Stimulated activated CD4-positive, alpha-beta T cell treated with anti-CD3 and anti-CD28 coated beads, Interleukin-12 subunit alpha, Interleukin-12 subunit beta, amount 100 ng/mL, for 4 hours (primary cell): ENCODE results near the gene NRXN3.

Experiments used
- DNase-seq: peaks from one replicate; pipeline ENCODE4 v3.0.0-alpha.2; 2020

Gene NRXN3

DNA sequence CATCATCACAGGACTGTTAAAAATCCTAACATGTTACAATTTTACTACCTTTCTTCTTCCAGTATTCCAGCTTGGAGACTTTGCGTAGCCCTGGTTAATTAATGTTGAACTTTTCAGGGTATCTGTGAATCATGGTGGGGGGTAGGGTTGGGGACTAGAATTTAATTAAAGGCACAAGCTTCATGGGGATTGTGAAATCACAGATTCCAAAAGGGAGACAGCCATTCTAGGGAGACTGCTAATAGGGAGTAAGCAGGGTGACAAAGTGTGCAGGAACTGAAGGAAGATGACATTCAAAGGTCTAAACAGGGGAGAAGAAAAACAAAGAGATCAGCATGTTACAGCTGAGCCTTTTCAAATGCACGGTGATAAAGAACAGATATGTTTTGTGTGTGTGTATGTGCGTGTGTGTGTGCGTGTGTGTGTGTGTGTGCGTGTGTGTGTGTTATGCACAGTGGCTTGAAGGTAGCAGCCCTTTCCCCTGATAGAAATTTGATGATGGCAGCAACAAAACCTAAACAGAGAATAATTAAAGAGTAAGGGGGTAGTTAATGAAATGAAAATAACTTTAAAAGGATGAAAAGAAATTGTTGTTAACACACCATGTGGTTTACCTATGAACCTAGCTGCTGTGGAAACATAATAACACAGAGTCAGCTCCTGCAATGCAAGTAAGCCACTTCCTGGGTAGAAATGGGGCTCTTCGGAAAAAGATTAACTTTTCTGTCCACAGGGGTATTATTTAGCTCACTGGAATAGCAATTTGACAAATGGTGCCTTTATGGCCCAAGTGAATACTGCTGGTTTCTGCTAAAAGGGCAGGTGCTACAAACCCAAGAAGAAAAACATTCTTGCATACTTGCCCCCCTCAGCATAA lies 1459.5 kb downstream of the NRXN3 start:
- no peak for DNase-seq

DNA sequence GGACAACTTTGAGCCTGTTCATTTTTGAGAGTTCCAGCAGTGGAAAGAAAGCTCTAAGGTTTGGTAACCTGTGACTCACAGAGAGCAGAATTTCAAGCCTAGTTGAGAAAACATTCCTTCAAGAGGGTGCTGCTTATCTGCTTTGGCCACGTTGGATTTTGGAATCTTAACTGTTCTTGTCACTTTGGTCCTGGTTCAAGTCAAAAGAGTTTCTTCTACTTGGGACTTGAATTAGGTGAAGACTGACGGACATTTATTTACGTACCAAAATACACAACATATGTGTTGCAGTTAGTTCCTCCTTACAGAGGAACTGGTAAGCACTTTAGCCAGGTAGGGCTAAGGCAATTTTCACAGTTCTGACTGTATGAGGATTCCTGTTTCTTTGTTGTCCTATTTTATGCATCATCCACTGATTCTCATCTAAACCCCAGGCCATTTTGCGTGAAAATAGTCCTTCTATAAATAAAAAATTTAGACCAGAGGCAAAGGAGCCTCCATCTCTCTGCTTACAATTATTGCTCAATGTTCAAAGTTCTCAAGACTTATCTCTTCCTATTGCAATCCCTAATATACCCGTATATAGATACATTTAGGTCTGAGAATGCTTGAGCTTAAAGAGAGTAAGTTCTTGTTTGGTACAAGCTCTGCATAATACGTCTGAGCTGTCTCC lies 1460.3 kb downstream of the NRXN3 start:
- DNase-seq = no peak

DNA sequence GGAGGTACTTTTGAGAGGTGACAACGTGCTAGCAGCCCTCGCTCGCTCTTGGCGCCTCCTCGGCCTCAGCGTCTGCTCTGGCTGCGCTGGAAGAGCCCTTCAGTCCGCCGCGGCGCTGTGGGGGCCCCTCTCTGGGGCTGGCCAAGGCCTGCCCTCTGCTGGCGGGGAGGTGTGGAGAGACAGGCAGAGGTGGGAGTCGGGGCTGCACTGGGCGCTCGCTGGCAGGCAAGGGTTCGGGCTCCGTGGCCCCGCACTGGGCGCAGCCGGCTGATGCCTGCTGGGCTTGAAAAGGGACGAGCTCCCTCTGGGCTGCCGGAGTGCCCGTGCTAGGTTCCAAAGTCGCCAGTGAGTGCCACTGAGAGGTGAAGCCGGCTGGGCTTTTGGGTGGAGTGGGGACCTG lies 1461.1 kb downstream of the NRXN3 start:
- DNase-seq = no peak

DNA sequence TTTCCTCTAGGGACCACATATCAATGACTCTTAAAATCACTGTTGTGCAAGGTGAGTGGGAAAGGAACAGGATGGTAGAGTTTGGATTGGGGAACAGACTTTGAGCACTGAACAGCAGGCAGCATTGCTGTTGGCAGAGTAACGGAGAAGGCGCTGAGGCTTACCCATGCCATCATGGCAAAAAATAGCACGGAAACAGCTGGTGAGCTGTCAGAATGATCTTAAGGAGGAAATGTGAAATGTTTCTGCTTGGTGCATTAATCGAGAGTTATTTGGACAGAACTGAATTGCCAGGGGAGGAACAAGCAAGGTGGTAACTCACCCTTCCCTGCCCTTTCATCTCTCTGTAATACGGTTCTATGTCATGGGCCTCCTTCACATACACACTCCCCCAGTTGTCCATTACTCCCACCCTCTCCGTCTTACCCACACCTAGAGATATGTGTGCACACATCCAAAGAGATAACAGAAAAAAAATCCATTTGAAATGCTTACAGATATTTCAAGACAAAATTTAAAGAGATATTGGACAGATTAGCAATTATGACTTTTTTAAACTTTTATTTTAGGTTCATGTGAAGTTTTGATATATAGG lies 1468.6 kb downstream of the NRXN3 start:
- no peak for DNase-seq

GRCh38 chr14:79639613-79640012 lies 1469.4 kb downstream of the NRXN3 start:
- no peak for DNase-seq

GRCh38 chr14:79641371-79641770 lies 1471.2 kb downstream of the NRXN3 start:
- no peak for DNase-seq

DNA sequence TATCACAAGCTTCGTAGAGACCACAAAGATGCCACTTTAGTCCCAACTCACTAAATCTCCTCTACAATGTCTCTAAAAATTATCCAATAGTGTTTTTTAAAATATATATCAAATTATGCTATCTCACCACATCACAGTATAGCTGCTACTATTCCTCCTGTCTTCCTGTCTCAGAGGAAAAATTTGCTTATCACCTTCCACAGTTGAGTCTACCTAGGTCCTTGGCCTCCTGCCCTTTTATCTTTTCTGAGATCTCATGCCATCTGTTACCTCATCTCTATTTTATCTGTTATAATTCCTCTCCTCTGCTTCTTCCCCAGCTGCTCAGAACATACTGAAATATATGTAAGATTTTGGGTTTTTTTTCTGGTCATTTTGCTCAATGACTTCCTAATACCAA lies 1473.0 kb downstream of the NRXN3 start:
- DNase-seq = no peak

DNA sequence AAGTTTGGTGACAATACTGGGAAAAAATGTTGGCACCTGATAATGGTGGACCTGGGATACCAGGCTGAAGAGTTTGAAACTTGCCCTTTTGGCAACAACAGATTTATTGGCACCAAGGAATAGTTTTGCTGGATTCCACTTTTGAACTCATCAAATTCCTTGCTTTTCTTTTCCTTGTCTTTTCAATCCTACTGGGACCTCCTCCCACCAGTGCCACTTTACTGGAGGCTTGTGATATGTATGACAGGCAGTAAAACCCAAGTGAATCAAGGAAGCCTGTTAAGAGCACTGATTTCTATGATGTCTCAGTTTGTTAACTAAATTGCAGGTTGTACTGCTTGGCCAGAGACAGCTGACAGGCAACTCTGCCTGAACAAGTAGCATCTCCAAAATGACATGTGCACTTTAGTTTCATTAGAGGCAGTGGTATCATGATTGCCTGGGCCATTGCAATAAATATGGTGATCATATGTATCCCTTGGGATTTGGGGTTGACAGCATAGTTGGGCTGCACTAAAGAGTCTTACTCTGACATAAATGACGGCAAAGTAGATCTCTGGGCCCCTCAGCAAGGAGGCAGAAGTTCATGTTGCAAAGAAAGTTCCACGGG lies 1475.7 kb downstream of the NRXN3 start:
- no peak for DNase-seq

DNA sequence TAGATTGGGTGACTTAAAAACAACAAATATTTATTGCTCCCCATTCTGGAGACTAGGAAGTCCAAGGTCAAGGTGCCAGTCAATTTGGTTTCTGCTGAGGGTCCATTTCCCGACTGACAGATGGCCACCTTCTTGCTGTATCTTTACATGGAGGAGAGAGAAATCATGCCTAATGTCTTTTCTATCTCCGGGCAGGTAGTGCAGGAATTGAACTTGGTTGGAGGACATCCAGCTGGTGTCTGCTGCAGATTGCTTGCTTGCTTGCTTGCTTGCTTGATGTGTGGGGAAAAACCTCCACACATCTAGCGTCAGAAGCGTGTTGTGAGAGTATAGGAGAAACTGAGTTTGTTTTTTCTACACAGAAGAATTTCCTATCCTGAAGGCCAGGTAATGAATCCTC lies 1479.7 kb downstream of the NRXN3 start:
- DNase-seq = no peak

DNA sequence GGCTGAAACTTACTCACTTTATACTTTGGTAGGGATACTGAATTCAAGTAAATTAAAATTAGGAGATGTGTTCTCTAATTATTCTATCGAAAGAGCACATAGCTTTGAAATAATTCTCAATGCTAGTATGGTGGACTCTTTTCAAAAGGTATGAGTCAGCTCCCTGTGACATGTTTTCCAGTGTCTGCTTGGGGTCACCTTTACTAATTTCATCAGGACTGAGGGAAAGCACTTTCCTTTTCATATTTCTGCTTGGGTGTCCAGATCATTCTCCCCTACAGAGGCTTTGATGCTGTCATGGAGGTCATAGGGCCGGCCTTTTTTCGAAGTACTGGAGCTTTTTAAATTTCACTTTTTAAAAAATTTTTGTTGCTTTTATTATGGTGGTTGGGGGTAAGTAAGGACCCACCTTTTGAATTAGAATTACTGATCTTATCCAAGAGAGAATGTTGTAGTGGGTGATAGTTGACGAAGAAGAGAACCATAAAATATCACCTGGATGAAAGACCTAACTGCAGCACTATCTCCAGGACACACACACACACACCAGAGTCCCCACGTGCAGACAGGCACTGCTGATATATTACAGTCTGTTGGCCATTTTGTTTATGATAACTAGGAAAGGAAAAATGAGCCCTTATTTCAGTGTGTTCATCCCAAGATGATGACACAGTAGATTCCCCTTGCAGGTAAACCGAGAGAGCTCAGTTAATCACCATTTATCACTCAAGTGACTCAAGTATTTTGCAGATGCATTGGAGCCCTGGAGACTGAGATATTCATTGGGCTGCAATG lies 1482.5 kb downstream of the NRXN3 start:
- no peak for DNase-seq

DNA sequence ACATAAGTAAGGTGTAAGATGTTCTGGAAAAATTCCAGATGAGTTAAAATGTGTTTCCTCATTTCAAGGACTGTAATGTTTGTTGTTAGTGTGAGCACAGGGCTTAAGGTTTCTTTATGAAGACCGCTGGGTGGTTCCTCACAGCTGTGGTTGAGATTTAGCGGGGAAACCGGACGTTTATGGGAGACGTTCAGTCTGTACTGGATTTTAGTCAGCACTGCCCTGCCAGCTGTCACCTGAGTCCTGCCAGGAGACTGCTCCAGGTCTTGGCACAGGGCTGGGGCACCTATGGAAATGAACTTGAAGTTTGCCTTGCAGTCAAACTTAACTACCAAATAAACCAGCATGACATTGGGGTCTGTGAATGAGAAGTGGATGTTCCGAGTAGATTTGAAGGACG lies 1485.9 kb downstream of the NRXN3 start:
- DNase-seq = no peak

- no peak for DNase-seq
Observed at GRCh38 chr14:79656496-79656895, 1486.3 kb downstream of the NRXN3 start.

DNA sequence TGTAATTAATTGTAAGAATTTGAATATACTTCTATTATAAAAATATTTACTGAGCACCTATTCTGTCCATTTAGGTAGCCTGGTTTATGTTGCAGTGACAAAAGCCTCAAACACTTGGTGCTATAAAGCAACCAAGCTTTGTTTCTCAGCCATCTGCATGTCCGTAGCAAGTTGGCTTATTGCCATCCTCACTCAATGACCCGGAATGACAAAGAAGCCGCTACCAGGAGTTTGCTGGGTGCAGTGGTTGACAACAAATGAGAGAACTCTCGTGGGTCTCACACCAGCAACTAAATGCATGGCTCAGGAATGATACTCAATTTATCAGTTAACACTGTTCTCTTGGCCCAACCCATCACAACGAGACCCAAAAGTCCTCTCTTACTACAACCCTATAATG lies 1488.0 kb downstream of the NRXN3 start:
- DNase-seq = no peak

GRCh38 chr14:79658769-79659168 lies 1488.6 kb downstream of the NRXN3 start:
- DNase-seq = no peak

- DNase-seq = no peak
Observed at GRCh38 chr14:79660053-79660939, 1490.1 kb downstream of the NRXN3 start.

GRCh38 chr14:79661752-79662151 lies 1491.6 kb downstream of the NRXN3 start:
- no peak for DNase-seq

DNA sequence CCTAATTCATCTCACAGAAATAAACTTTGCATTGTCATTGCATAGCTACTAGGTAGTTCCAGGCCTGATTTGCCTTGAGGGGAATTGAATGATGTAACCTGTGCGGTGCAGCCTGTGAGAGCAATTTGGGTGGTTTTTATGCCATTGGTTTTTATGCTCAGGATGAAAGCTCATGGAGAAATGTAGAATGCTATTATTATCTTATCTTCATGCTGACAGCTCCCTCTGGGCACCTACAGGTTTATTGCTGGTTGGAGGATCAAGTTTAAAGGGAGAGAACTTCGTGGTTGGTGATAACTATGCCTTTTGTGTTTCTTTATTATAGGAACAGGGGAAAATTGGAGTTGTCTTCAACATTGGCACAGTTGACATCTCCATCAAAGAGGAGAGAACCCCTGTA lies 1493.3 kb downstream of the NRXN3 start:
- DNase-seq = no peak

DNA sequence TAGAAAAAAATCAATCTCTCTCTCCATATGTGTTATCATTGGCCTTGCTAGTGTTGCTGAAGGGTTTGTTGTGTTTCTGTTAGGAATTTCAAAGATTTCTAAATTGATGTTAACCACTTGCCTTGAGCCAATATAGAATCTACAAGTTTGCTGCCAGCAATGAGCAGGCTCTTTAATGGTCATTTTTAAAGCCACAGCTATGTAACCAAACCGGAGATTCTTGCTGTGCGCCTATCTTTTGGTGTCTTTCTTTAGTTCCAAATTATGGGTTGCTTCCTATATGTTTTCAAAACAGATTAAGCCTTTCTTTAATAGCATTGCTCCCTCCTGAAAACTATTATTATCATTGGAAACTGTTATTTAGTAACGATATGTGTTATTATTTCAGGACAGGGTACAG lies 1495.4 kb downstream of the NRXN3 start:
- no peak for DNase-seq

- no peak for DNase-seq
Observed at GRCh38 chr14:79668951-79669350, 1498.8 kb downstream of the NRXN3 start.

GRCh38 chr14:79670811-79671210 lies 1500.6 kb downstream of the NRXN3 start:
- DNase-seq = no peak

- no peak for DNase-seq
Observed at GRCh38 chr14:79680087-79680486, 1509.9 kb downstream of the NRXN3 start.

- no peak for DNase-seq
Observed at GRCh38 chr14:79686196-79686595, 1516.0 kb downstream of the NRXN3 start.
